ENCODE measurements around the gene TAF1B. TPM values are rescaled to one million over a fixed set of nuclear protein-coding genes. Genes with fewer than 3 reads are reported as not detected.

Gene TAF1B
- total RNA-seq, 5 donors from 2014 or later (not counting 1 experiment from before 2014, with no cell fraction given): 9.2 to 21.7 (median 15.2) TPM

- Histone ChIP-seq H3K9me3 (no peaks in the 10 kb centered on the region), H3K4me3 (ENCODE audit: control insufficient read depth in 1 of 2, extremely low read depth in 1 of 2, low read length in 1 of 2) (no peak overlapping the region), H3K27ac (ENCODE audit: low read length) (no peak overlapping the region), H3K36me3 (ENCODE audit: control insufficient read depth in 2 of 2, extremely low read depth in 1 of 2, insufficient read depth in 1 of 2, low read length in 1 of 2) (peaks cover 0 to 33% of the 10 kb centered on the region in 2 donors), H3K4me1 (ENCODE audit: control insufficient read depth in 1 of 2, extremely low read depth in 1 of 2, insufficient read depth in 2 of 2, low read length in 2 of 2) (no peaks in the 10 kb centered on the region), H3K27me3 (replicated peaks in 1 of 2; ENCODE audit: control insufficient read depth in 2 of 2, extremely low read depth in 1 of 2, insufficient read depth in 2 of 2, low read length in 1 of 2) (no peaks in the 10 kb centered on the region)
- DNase-seq (no peak), ATAC-seq (replicated peaks in 1 of 4) (no peak)
- POLR2A ChIA-PET: no interaction called here
- no peak overlapping the region for H3K27ac Mint-ChIP-seq
- CTCF ChIA-PET: no interaction called here
- WGBS (ENCODE audit: insufficient coverage): no CpG with 5 or more reads among the region's 2 CpGs
- H3K4me1 Mint-ChIP-seq: no peaks in the 10 kb centered on the region
- H3K9me3 Mint-ChIP-seq: no peaks in the 10 kb centered on the region
- H3K27me3 Mint-ChIP-seq: no peaks in the 10 kb centered on the region
- peaks cover 59% of the 10 kb centered on the region for H3K36me3 Mint-ChIP-seq
- H3K4me3 Mint-ChIP-seq: no peak overlapping the region
These were observed 65.8 kb downstream of the TAF1B start for GRCh38 chr2:9909106-9909505.

DNA sequence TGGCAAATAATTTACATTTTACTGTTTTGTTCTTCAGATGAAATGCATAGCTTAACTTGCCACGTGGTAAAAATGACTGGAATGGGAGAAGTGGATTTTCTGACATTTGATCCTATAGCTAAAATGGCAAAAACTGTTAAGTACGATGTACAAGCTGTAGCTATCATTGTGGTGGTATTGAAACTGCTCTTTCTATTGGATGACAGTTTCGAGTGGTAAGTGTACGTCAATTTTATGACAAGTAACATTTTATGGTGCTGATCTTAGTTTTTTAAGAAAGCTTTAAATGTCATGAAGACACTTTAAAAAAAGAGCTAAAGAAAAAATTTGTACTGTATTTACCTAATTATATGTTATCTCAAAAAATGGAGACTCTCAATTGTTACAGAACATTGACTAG is 67.4 kb downstream of the TAF1B start:
- H3K4me3 Mint-ChIP-seq: no peak overlapping the region
- Histone ChIP-seq H3K4me1 (ENCODE audit: control insufficient read depth in 1 of 2, extremely low read depth in 1 of 2, insufficient read depth in 2 of 2, low read length in 2 of 2) (no peaks in the 10 kb centered on the region), H3K9me3 (no peaks in the 10 kb centered on the region), H3K4me3 (ENCODE audit: control insufficient read depth in 1 of 2, extremely low read depth in 1 of 2, low read length in 1 of 2) (no peak overlapping the region), H3K27me3 (replicated peaks in 1 of 2; ENCODE audit: control insufficient read depth in 2 of 2, extremely low read depth in 1 of 2, insufficient read depth in 2 of 2, low read length in 1 of 2) (no peaks in the 10 kb centered on the region), H3K36me3 (ENCODE audit: control insufficient read depth in 2 of 2, extremely low read depth in 1 of 2, insufficient read depth in 1 of 2, low read length in 1 of 2) (peaks cover 0 to 34% of the 10 kb centered on the region in 2 donors), H3K27ac (ENCODE audit: low read length) (no peak overlapping the region)
- ATAC-seq (replicated peaks in 1 of 4) (no peak), DNase-seq (no peak)
- H3K27me3 Mint-ChIP-seq: no peaks in the 10 kb centered on the region
- H3K4me1 Mint-ChIP-seq: no peaks in the 10 kb centered on the region
- WGBS (ENCODE audit: insufficient coverage): 100% methylated on average over 1 of the region's 4 CpGs
- no peaks in the 10 kb centered on the region for H3K9me3 Mint-ChIP-seq
- POLR2A ChIA-PET: no interaction called here
- CTCF ChIA-PET: interaction anchor here in 1 of 2 donors (1.6 kb wide), 1 partner anchor 73 kb away, joined by 3 read pairs; no protein-coding TSS in a partner anchor
- no peak overlapping the region for H3K27ac Mint-ChIP-seq
- peaks cover 59% of the 10 kb centered on the region for H3K36me3 Mint-ChIP-seq

DNA sequence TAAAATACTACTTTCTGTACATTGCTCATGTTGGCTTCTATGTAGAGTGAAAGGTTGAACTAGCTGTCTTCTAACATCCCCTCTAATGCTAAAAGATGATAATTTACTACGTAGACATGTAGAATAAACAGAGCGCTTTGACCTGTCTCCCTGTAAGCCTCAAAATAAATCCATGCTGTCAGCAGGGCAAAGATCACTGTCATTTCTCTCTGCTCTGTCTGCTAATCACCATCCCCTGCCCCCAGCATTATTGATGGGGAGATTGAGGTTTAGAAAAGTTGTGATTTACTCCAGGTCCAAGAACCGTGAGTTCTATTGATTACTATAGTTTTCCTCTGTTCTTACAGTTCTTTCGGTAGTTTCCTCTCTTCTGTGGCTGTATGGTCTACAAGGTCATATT is 69.2 kb downstream of the TAF1B start:
- POLR2A ChIA-PET: no interaction called here
- Mint-ChIP-seq H3K9me3 (no peaks in the 10 kb centered on the region), H3K27me3 (no peaks in the 10 kb centered on the region), H3K27ac (no peak overlapping the region), H3K4me3 (no peak overlapping the region), H3K4me1 (no peaks in the 10 kb centered on the region), H3K36me3 (peaks cover 58% of the 10 kb centered on the region)
- CTCF ChIA-PET: interaction anchor here (0.5 kb wide), 2 partner anchors 126 to 764 kb away, joined by 3 to 5 read pairs; no protein-coding TSS in a partner anchor
- peaks cover 0 to 35% of the 10 kb centered on the region in 2 donors for H3K36me3 ChIP-seq (ENCODE audit: control insufficient read depth in 2 of 2, extremely low read depth in 1 of 2, insufficient read depth in 1 of 2, low read length in 1 of 2)
- no peak overlapping the region for H3K4me3 ChIP-seq (ENCODE audit: control insufficient read depth in 1 of 2, extremely low read depth in 1 of 2, low read length in 1 of 2)
- no peak overlapping the region for H3K27ac ChIP-seq (ENCODE audit: low read length)
- WGBS (ENCODE audit: insufficient coverage): no CpG with 5 or more reads among the region's 4 CpGs
- no peaks in the 10 kb centered on the region for H3K27me3 ChIP-seq (replicated peaks in 1 of 2; ENCODE audit: control insufficient read depth in 2 of 2, extremely low read depth in 1 of 2, insufficient read depth in 2 of 2, low read length in 1 of 2)
- no peaks in the 10 kb centered on the region for H3K9me3 ChIP-seq
- DNase-seq: no peak
- no peak for ATAC-seq (replicated peaks in 1 of 4)
- no peaks in the 10 kb centered on the region for H3K4me1 ChIP-seq (ENCODE audit: control insufficient read depth in 1 of 2, extremely low read depth in 1 of 2, insufficient read depth in 2 of 2, low read length in 2 of 2)

DNA sequence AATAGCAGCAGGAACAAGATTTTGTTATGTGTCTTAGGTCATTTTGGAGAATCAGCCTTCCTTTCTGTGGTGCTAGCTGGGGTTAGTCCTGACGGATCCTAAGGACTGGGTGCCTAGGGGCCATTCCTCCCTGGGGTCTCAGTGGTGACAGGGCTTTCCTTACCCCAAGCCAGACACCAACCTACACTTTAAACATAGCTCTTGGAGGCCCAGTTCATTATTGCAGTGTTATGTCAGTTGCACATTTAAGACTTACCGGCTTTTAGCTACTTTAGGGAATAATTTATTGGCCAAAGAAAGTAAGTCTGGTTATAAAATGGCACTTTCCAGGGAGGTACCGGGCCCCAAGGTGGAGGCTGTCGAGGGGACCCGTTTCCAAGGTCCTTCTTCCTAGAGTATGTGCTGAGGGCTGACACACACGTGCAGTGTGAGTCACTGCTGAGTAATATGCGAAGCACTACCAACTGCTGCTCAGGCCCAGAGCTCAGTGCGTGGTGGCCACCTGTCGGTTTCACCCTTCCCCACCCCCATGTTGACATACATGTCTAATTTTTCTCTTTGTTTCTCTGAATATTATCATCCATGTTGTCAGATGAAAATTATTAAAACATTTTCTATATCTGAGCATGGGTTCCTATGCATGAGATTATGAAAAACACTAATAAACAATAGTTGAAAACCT is 71.3 kb downstream of the TAF1B start:
- DNase-seq: no peak
- no peak overlapping the region for H3K27ac ChIP-seq (ENCODE audit: low read length)

DNA sequence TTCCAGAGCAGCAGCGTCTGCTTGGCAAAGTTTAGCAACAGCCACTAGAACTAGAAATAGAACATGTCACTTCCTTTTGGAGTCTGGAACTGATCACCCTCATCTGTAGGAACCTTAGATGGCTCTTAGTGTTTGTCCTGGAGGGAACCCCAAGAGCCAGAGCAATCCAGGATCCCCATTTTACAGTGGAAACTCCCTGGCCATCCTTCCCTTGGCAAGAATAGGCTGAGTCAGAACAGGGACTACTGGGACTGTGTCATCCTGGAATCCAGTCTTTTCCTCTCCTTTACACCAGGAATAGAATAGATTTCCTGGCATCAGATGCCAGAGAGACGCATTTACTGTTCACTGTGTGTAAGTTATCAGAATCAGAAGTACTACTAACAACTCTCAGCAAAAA is 75.0 kb downstream of the TAF1B start:
- ATAC-seq (replicated peaks in 1 of 4) (no peak), DNase-seq (no peak)
- POLR2A ChIA-PET: no interaction called here
- Mint-ChIP-seq H3K4me3 (no peak overlapping the region), H3K27me3 (no peaks in the 10 kb centered on the region), H3K4me1 (no peaks in the 10 kb centered on the region), H3K36me3 (peaks cover 61% of the 10 kb centered on the region), H3K9me3 (no peaks in the 10 kb centered on the region), H3K27ac (no peak overlapping the region)
- Histone ChIP-seq H3K4me3 (ENCODE audit: control insufficient read depth in 1 of 2, extremely low read depth in 1 of 2, low read length in 1 of 2) (no peak overlapping the region), H3K27me3 (replicated peaks in 1 of 2; ENCODE audit: control insufficient read depth in 2 of 2, extremely low read depth in 1 of 2, insufficient read depth in 2 of 2, low read length in 1 of 2) (no peaks in the 10 kb centered on the region), H3K9me3 (no peaks in the 10 kb centered on the region), H3K4me1 (ENCODE audit: control insufficient read depth in 1 of 2, extremely low read depth in 1 of 2, insufficient read depth in 2 of 2, low read length in 2 of 2) (no peaks in the 10 kb centered on the region), H3K36me3 (ENCODE audit: control insufficient read depth in 2 of 2, extremely low read depth in 1 of 2, insufficient read depth in 1 of 2, low read length in 1 of 2) (peaks cover 3 to 51% of the 10 kb centered on the region in 2 donors), H3K27ac (ENCODE audit: low read length) (no peak overlapping the region)
- 100% methylated on average over 1 of the region's 2 CpGs for WGBS (ENCODE audit: insufficient coverage)
- CTCF ChIA-PET: no interaction called here

More for the DNA sequence above, 71.3 kb downstream of the TAF1B start:
- ATAC-seq (replicated peaks in 1 of 4): peak in 2 of 4 experiments; percentile 30 to 55
- Mint-ChIP-seq H3K27ac (peak overlapping the region in 1 of 2 donors; percentile 19), H3K27me3 (no peaks in the 10 kb centered on the region), H3K4me1 (no peaks in the 10 kb centered on the region), H3K36me3 (peaks cover 55% of the 10 kb centered on the region), H3K9me3 (no peaks in the 10 kb centered on the region), H3K4me3 (no peak overlapping the region)
- POLR2A ChIA-PET: no interaction called here
- Histone ChIP-seq H3K4me1 (ENCODE audit: control insufficient read depth in 1 of 2, extremely low read depth in 1 of 2, insufficient read depth in 2 of 2, low read length in 2 of 2) (no peaks in the 10 kb centered on the region), H3K27me3 (replicated peaks in 1 of 2; ENCODE audit: control insufficient read depth in 2 of 2, extremely low read depth in 1 of 2, insufficient read depth in 2 of 2, low read length in 1 of 2) (no peaks in the 10 kb centered on the region), H3K4me3 (ENCODE audit: control insufficient read depth in 1 of 2, extremely low read depth in 1 of 2, low read length in 1 of 2) (no peak overlapping the region), H3K36me3 (ENCODE audit: control insufficient read depth in 2 of 2, extremely low read depth in 1 of 2, insufficient read depth in 1 of 2, low read length in 1 of 2) (peaks cover 0 to 43% of the 10 kb centered on the region in 2 donors), H3K9me3 (no peaks in the 10 kb centered on the region)
- CTCF ChIA-PET: no interaction called here
- 44% methylated on average over 5 of the region's 9 CpGs for WGBS (ENCODE audit: insufficient coverage)

- no peak overlapping the region for H3K27ac ChIP-seq (ENCODE audit: low read length)
- 80% methylated on average over 3 of the region's 3 CpGs for WGBS (ENCODE audit: insufficient coverage)
- peaks cover 4 to 43% of the 10 kb centered on the region in 2 donors for H3K36me3 ChIP-seq (ENCODE audit: control insufficient read depth in 2 of 2, extremely low read depth in 1 of 2, insufficient read depth in 1 of 2, low read length in 1 of 2)
- Mint-ChIP-seq H3K27me3 (no peaks in the 10 kb centered on the region), H3K4me1 (no peaks in the 10 kb centered on the region), H3K4me3 (no peak overlapping the region), H3K36me3 (peaks cover 61% of the 10 kb centered on the region), H3K27ac (no peak overlapping the region), H3K9me3 (no peaks in the 10 kb centered on the region)
- POLR2A ChIA-PET: no interaction called here
- DNase-seq (no peak), ATAC-seq (replicated peaks in 1 of 4) (no peak)
- CTCF ChIA-PET: no interaction called here
- H3K27me3 ChIP-seq (replicated peaks in 1 of 2; ENCODE audit: control insufficient read depth in 2 of 2, extremely low read depth in 1 of 2, insufficient read depth in 2 of 2, low read length in 1 of 2): no peaks in the 10 kb centered on the region
- no peaks in the 10 kb centered on the region for H3K4me1 ChIP-seq (ENCODE audit: control insufficient read depth in 1 of 2, extremely low read depth in 1 of 2, insufficient read depth in 2 of 2, low read length in 2 of 2)
- no peak overlapping the region for H3K4me3 ChIP-seq (ENCODE audit: control insufficient read depth in 1 of 2, extremely low read depth in 1 of 2, low read length in 1 of 2)
- no peaks in the 10 kb centered on the region for H3K9me3 ChIP-seq
These were observed 76.2 kb downstream of the TAF1B start for GRCh38 chr2:9919512-9919911.
